LNCaP clone FGC (cell line): ENCODE measurements around the gene TPSAB1.

Experiments used
- DNase-seq: peaks from one replicate; pipeline ENCODE4 v3.0.0-alpha.2; 2011; ENCODE audit warnings: low read depth
- H3K4me3 ChIP-seq: 2 replicates; pipeline ENCODE4 v1.5.1; 2011; ENCODE audit warnings: mild to moderate bottlenecking, low read depth, low read length, control low read depth
- TF ChIP-seq, protein P1 (sequence below): IDR thresholded peaks from 2 replicates; pipeline ENCODE4 v1.5.1; 2012; ENCODE audit warnings: mild to moderate bottlenecking; ENCODE audit not compliant: control insufficient read depth, insufficient read depth; ENCODE audit errors: extremely low read depth

The TPSAB1 gene

GRCh38 chr16:1202274-1202673 is 38.2 kb upstream of the TPSAB1 start:
- DNase-seq, result no peak
- H3K4me3 ChIP-seq, result no peak overlapping the region
- TF ChIP-seq, protein P1, sequence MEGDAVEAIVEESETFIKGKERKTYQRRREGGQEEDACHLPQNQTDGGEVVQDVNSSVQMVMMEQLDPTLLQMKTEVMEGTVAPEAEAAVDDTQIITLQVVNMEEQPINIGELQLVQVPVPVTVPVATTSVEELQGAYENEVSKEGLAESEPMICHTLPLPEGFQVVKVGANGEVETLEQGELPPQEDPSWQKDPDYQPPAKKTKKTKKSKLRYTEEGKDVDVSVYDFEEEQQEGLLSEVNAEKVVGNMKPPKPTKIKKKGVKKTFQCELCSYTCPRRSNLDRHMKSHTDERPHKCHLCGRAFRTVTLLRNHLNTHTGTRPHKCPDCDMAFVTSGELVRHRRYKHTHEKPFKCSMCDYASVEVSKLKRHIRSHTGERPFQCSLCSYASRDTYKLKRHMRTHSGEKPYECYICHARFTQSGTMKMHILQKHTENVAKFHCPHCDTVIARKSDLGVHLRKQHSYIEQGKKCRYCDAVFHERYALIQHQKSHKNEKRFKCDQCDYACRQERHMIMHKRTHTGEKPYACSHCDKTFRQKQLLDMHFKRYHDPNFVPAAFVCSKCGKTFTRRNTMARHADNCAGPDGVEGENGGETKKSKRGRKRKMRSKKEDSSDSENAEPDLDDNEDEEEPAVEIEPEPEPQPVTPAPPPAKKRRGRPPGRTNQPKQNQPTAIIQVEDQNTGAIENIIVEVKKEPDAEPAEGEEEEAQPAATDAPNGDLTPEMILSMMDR, result no peak

DNA sequence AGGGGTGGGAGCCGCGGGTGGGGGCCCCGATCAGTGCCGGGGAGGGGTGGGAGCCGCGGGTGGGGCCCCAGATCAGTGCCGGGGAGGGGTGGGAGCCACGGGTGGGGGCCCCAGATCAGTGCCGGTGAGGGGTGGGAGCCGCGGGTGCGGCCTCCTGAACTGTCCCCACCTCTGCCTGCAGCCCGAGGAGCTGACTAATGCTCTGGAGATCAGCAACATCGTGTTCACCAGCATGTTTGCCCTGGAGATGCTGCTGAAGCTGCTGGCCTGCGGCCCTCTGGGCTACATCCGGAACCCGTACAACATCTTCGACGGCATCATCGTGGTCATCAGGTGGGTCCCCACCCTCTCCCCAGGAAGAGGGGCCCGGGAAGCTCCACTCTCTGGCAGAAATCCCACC is 35.6 kb upstream of the TPSAB1 start:
- H3K4me3 ChIP-seq, result no peak overlapping the region
- TF ChIP-seq, protein P1, result no peak

GRCh38 chr16:1206326-1206725 is 34.2 kb upstream of the TPSAB1 start:
- no peak overlapping the region for H3K4me3 ChIP-seq
- no peak for DNase-seq
- TF ChIP-seq, protein P1, result no peak

More for the DNA sequence above, 35.6 kb upstream of the TPSAB1 start:
- DNase-seq, result no peak

DNA sequence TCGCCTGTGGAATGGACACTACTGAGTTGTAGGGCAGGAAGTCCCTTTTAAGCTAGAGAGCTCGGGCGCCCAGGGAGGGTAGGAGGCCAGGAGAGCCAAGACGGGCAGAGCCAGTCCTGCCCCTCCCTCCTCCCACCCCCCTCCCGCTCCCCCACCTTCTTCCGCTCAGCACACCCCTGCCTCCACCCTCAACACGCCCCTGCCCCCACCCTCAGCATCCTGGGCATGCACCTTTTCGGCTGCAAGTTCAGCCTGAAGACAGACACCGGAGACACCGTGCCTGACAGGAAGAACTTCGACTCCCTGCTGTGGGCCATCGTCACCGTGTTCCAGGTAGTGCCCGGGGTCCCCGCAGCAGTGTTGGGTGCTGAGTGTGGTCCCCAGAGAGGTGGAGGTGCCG is 33.7 kb upstream of the TPSAB1 start:
- no peak for DNase-seq
- TF ChIP-seq, protein P1, result no peak
- H3K4me3 ChIP-seq, result no peak overlapping the region

DNA sequence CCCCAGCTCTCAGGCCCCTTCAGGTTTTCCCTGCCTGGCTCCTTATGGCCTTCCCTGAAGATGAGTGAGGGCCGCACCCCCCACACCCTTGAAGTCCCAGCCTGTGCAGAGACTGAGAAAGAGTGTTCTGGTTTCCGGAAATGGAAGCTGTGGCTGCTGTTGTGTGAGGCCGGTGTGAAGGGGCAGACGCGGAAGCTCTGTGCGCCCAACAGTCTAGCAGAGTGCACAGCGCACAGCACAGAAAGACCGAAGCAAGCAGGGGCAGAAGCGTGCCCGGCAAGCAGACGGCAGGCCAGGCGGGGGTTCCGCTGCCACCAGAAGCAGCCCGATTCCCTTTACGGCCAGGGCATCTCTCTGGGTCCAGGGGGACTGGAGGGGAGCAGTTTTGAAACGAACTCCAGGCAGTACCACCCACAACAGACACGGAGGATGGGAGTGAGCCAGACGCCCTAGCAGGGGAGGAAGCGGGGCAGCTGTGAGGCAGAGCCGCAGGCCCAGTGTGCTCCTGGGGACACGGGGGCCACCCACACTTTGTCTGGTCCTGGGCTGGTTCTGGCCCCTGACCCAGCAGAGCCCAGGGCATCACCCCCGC is 32.2 kb upstream of the TPSAB1 start:
- TF ChIP-seq, protein P1, result no peak
- DNase-seq, result no peak
- no peak overlapping the region for H3K4me3 ChIP-seq

DNA sequence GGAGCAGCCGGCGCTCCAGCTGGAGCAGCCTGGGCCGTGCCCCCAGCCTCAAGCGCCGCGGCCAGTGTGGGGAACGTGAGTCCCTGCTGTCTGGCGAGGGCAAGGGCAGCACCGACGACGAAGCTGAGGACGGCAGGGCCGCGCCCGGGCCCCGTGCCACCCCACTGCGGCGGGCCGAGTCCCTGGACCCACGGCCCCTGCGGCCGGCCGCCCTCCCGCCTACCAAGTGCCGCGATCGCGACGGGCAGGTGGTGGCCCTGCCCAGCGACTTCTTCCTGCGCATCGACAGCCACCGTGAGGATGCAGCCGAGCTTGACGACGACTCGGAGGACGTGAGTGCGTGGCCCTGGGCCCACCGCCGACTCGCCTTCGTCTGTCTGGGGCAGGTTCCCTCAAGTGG is 31.4 kb upstream of the TPSAB1 start:
- no peak overlapping the region for H3K4me3 ChIP-seq
- TF ChIP-seq, protein P1, result no peak
- no peak for DNase-seq

DNA sequence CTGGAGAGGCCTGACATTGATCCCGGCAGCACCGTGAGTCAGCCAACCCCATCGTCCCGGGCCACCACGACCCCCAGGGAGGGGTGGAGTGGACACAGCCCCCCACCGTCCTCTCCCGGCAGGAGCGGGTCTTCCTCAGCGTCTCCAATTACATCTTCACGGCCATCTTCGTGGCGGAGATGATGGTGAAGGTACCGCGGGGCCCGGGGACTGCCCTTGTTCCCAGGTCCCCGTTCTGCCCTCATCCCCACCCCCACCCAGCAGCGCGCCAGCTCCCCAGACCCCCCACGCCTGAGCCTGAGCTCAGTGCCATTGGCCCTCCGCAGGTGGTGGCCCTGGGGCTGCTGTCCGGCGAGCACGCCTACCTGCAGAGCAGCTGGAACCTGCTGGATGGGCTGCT is 30.0 kb upstream of the TPSAB1 start:
- DNase-seq, result no peak
- TF ChIP-seq, protein P1, result no peak
- no peak overlapping the region for H3K4me3 ChIP-seq
